Neuronal stem cell (in vitro differentiated cells): ENCODE measurements around the gene DOCK7.
"Not testable (repeated sequence)": the region's sequence is repeated elsewhere in the genome, so short reads cannot be mapped to it uniquely, and the experiment has no call there.

Experiments
- DNase-seq: peaks from one replicate; pipeline ENCODE4 v3.0.0-alpha.2; 2013; ENCODE audit warnings: low spot score
- H2AFZ ChIP-seq: one replicate; pipeline ENCODE4 v1.6.1; 2013; ENCODE audit warnings: mild to moderate bottlenecking, low read length, inconsistent platforms
- H2AK5ac ChIP-seq: 2 replicates; pipeline ENCODE4 v1.6.1; 2013; ENCODE audit warnings: low read depth, mild to moderate bottlenecking, inconsistent platforms, low read length, moderate library complexity, mixed read lengths
- H2BK120ac ChIP-seq: 2 replicates; pipeline ENCODE4 v1.6.1; 2013; ENCODE audit warnings: low read depth, mild to moderate bottlenecking, inconsistent platforms, low read length, moderate library complexity, mixed read lengths
- H2BK12ac ChIP-seq: one replicate; pipeline ENCODE4 v1.6.1; 2013; ENCODE audit warnings: low read length, inconsistent platforms
- H2BK15ac ChIP-seq: 2 replicates; pipeline ENCODE4 v1.6.1; 2013; ENCODE audit warnings: mild to moderate bottlenecking, low read length, inconsistent platforms, mixed read lengths
- H2BK5ac ChIP-seq: one replicate; pipeline ENCODE4 v1.6.1; 2013; ENCODE audit warnings: inconsistent platforms, mild to moderate bottlenecking, low read length, moderate library complexity
- H3K14ac ChIP-seq: one replicate; pipeline ENCODE4 v1.6.1; 2013; ENCODE audit warnings: low read length, inconsistent platforms
- H3K18ac ChIP-seq: 2 replicates; pipeline ENCODE4 v1.6.1; 2013; ENCODE audit warnings: low read length, inconsistent platforms
- H3K23ac ChIP-seq: 2 replicates; pipeline ENCODE4 v1.6.1; 2013; ENCODE audit warnings: low read depth, mild to moderate bottlenecking, mixed read lengths, low read length, inconsistent platforms; ENCODE audit not compliant: poor library complexity
- H3K27ac ChIP-seq: replicated peaks from 3 replicates; pipeline ENCODE4 v1.5.1; 2013; ENCODE audit warnings: low read length, inconsistent platforms
- H3K27me3 ChIP-seq, 3 experiments: 2 replicates each; pipeline ENCODE4 v1.6.1; 2013; ENCODE audit warnings: low read length in 3 of 3, mild to moderate bottlenecking in 2 of 3, inconsistent platforms in 1 of 3, low read depth in 1 of 3, mixed read lengths in 1 of 3, moderate library complexity in 1 of 3; ENCODE audit not compliant: control insufficient read depth in 3 of 3, insufficient read depth in 3 of 3
- H3K36me3 ChIP-seq, 2 donors: replicated peaks in 1 of 2; 2 replicates each; pipeline ENCODE4 v1.6.1; 2013; ENCODE audit warnings: low read length in 2 of 2; ENCODE audit not compliant: control insufficient read depth in 2 of 2, insufficient read depth in 2 of 2
- H3K4ac ChIP-seq: 2 replicates; pipeline ENCODE4 v1.6.1; 2013; ENCODE audit warnings: inconsistent platforms, mild to moderate bottlenecking, low read length, moderate library complexity
- H3K4me1 ChIP-seq, 2 donors: 1 replicate in 1 of 2; 2 replicates in 1 of 2; pipeline ENCODE4 v1.6.1; 2013; ENCODE audit warnings: low read length in 2 of 2, low read depth in 1 of 2; ENCODE audit not compliant: control insufficient read depth in 2 of 2, insufficient read depth in 1 of 2
- H3K4me2 ChIP-seq: one replicate; pipeline ENCODE4 v1.6.1; 2013; ENCODE audit warnings: mild to moderate bottlenecking, low read length, inconsistent platforms; ENCODE audit not compliant: insufficient read depth, poor library complexity, severe bottlenecking
- H3K4me3 ChIP-seq, 2 donors: 2 replicates each; pipeline ENCODE4 v1.5.1; 2013; ENCODE audit warnings: low read length in 2 of 2, mild to moderate bottlenecking in 2 of 2, inconsistent platforms in 1 of 2, moderate library complexity in 1 of 2
- H3K79me1 ChIP-seq: one replicate; pipeline ENCODE4 v1.6.1; 2013; ENCODE audit warnings: low read depth, mild to moderate bottlenecking, inconsistent platforms, low read length, moderate library complexity
- H3K9ac ChIP-seq: one replicate; pipeline ENCODE4 v1.6.1; 2013; ENCODE audit warnings: mild to moderate bottlenecking, low read depth, low read length, inconsistent platforms; ENCODE audit not compliant: poor library complexity
- H3K9me3 ChIP-seq, 2 donors: replicated peaks in 1 of 2; 2 replicates each; pipeline versions ENCODE3 to v1.6.1; 2013; ENCODE audit warnings: low read length in 2 of 2, mild to moderate bottlenecking in 2 of 2, inconsistent platforms in 1 of 2, low read depth in 1 of 2, mixed read lengths in 1 of 2, moderate library complexity in 1 of 2; ENCODE audit not compliant: control insufficient read depth in 2 of 2, insufficient read depth in 1 of 2
- H4K8ac ChIP-seq: one replicate; pipeline ENCODE4 v1.6.1; 2013; ENCODE audit warnings: low read depth, mild to moderate bottlenecking, inconsistent platforms, low read length, moderate library complexity
- H4K91ac ChIP-seq: one replicate; pipeline ENCODE4 v1.6.1; 2013; ENCODE audit warnings: low read length, low read depth, mild to moderate bottlenecking, inconsistent platforms; ENCODE audit not compliant: poor library complexity
- WGBS, 2 donors: extraction: QIAGEN DNeasy Blood & Tissue Kit; methylation state at CpG; one replicate each; pipeline ENCODE4 v1.1.7; 2013; ENCODE audit warnings: missing lambda C conversion rate in 2 of 2, mixed read lengths in 1 of 2; ENCODE audit not compliant: insufficient read length in 2 of 2, insufficient replicate concordance in 1 of 2; ENCODE audit errors: extremely low coverage in 2 of 2; 5-methylcytosine and 5-hydroxymethylcytosine counted together

DOCK7 gene

GRCh38 chr1:62613325-62613727, 74.9 kb downstream of the DOCK7 start:
- Histone ChIP-seq H3K9ac (no peak overlapping the region), H2BK5ac (no peak overlapping the region), H3K18ac (no peak overlapping the region), H2BK15ac (no peak overlapping the region), H4K8ac (no peak overlapping the region), H4K91ac (no peak overlapping the region), H3K4ac (no peak overlapping the region), H3K9me3 (no peaks in the 10 kb centered on the region), H3K23ac (no peak overlapping the region), H3K27ac (no peak overlapping the region), H3K4me3 (no peak overlapping the region), H2BK12ac (no peak overlapping the region), H3K14ac (no peak overlapping the region), H3K27me3 (no peaks in the 10 kb centered on the region), H3K4me1 (no peaks in the 10 kb centered on the region), H2BK120ac (no peak overlapping the region), H3K79me1 (no peaks in the 10 kb centered on the region), H2AFZ (no peak overlapping the region), H2AK5ac (no peak overlapping the region), H3K4me2 (no peak overlapping the region), H3K36me3 (peaks cover 0 to 67% of the 10 kb centered on the region in 2 donors)
- no CpG with 5 or more reads among the region's 5 CpGs for WGBS, 2 donors
- DNase-seq: no peak

- H3K79me1 ChIP-seq: no peaks in the 10 kb centered on the region
- H2AK5ac ChIP-seq: no peak overlapping the region
- no peak overlapping the region for H2BK5ac ChIP-seq
- peaks cover 0 to 65% of the 10 kb centered on the region in 2 donors for H3K36me3 ChIP-seq
- H3K18ac ChIP-seq: no peak overlapping the region
- no peaks in the 10 kb centered on the region for H3K27me3 ChIP-seq
- no CpG with 5 or more reads among the region's 2 CpGs for WGBS, 2 donors
- H3K4me2 ChIP-seq: no peak overlapping the region
- no peak overlapping the region for H3K14ac ChIP-seq
- DNase-seq: no peak
- H3K23ac ChIP-seq: no peak overlapping the region
- no peak overlapping the region for H3K4me3 ChIP-seq
- H2BK120ac ChIP-seq: no peak overlapping the region
- no peak overlapping the region for H2BK15ac ChIP-seq
- no peak overlapping the region for H3K9ac ChIP-seq
- no peaks in the 10 kb centered on the region for H3K4me1 ChIP-seq
- H4K91ac ChIP-seq: no peak overlapping the region
- H3K4ac ChIP-seq: no peak overlapping the region
- H3K9me3 ChIP-seq: no peaks in the 10 kb centered on the region
- no peak overlapping the region for H3K27ac ChIP-seq
- H2BK12ac ChIP-seq: no peak overlapping the region
- no peak overlapping the region for H2AFZ ChIP-seq
- H4K8ac ChIP-seq: no peak overlapping the region
Observed at GRCh38 chr1:62612770-62613169, 75.4 kb downstream of the DOCK7 start.

GRCh38 chr1:62610588-62610987, 77.6 kb downstream of the DOCK7 start:
- not testable (repeated sequence) for H3K18ac ChIP-seq, H3K14ac ChIP-seq, H3K9ac ChIP-seq, H3K4me3 ChIP-seq, H3K79me1 ChIP-seq, H2BK5ac ChIP-seq, H2AFZ ChIP-seq, H3K9me3 ChIP-seq, H3K27me3 ChIP-seq, H2BK120ac ChIP-seq, H2BK12ac ChIP-seq, H3K4me1 ChIP-seq, H2AK5ac ChIP-seq, H3K4ac ChIP-seq, DNase-seq, H4K91ac ChIP-seq, H3K23ac ChIP-seq, H2BK15ac ChIP-seq, H4K8ac ChIP-seq, H3K4me2 ChIP-seq, H3K27ac ChIP-seq
- peaks cover 0 to 45% of the 10 kb centered on the region in 2 donors for H3K36me3 ChIP-seq
- no CpG with 5 or more reads among the region's 1 CpG for WGBS, 2 donors

GRCh38 chr1:62608905-62609304, 79.3 kb downstream of the DOCK7 start:
- Histone ChIP-seq H3K4ac (no peak overlapping the region), H2BK15ac (no peak overlapping the region), H3K18ac (no peak overlapping the region), H3K4me2 (no peak overlapping the region), H2BK12ac (no peak overlapping the region), H3K23ac (no peak overlapping the region), H2BK5ac (no peak overlapping the region), H3K4me1 (no peaks in the 10 kb centered on the region), H3K9ac (no peak overlapping the region), H3K9me3 (no peaks in the 10 kb centered on the region), H3K27ac (no peak overlapping the region), H3K27me3 (no peaks in the 10 kb centered on the region), H4K91ac (no peak overlapping the region), H2BK120ac (no peak overlapping the region), H3K4me3 (no peak overlapping the region), H3K79me1 (no peaks in the 10 kb centered on the region), H2AK5ac (no peak overlapping the region), H3K36me3 (peaks cover 0 to 35% of the 10 kb centered on the region in 2 donors), H4K8ac (no peak overlapping the region), H3K14ac (no peak overlapping the region), H2AFZ (no peak overlapping the region)
- no peak for DNase-seq
